Memory B cell (primary cell): ENCODE measurements around the gene TTC29.

Experiments used
- ATAC-seq: fragments of 150-1000 bp; cut with Tn5 transposase; 2 replicates; pipeline ENCODE4 v1.10.0; 2021; ENCODE audit warnings: low read depth, mild to moderate bottlenecking, moderate library complexity
- DNase-seq, 2 donors: peaks; one replicate each; pipeline ENCODE4 v3.0.0; 2022; ENCODE audit warnings: low spot score in 2 of 2
- H3K27ac Mint-ChIP-seq: one replicate; pipeline ENCODE4 v1.8.0; 2022; ENCODE audit warnings: mild to moderate bottlenecking, moderate library complexity, mixed read lengths
- H3K27me3 Mint-ChIP-seq: one replicate; pipeline ENCODE4 v1.8.0; 2022; ENCODE audit warnings: mixed read lengths
- H3K36me3 Mint-ChIP-seq: one replicate; pipeline ENCODE4 v1.8.0; 2022; ENCODE audit warnings: mild to moderate bottlenecking, mixed read lengths
- H3K4me1 Mint-ChIP-seq: one replicate; pipeline ENCODE4 v1.8.0; 2022; ENCODE audit warnings: mixed read lengths
- H3K4me3 Mint-ChIP-seq: one replicate; pipeline ENCODE4 v1.8.0; 2022; ENCODE audit warnings: mild to moderate bottlenecking, moderate library complexity, mixed read lengths
- H3K9me3 Mint-ChIP-seq: one replicate; pipeline ENCODE4 v1.8.0; 2022; ENCODE audit warnings: mixed read lengths

TTC29 gene

GRCh38 chr4:146932116-146932515 lies 13.5 kb downstream of the TTC29 start:
- Mint-ChIP-seq H3K4me3 (no peak overlapping the region), H3K9me3 (no peaks in the 10 kb centered on the region), H3K36me3 (no peaks in the 10 kb centered on the region), H3K4me1 (no peaks in the 10 kb centered on the region), H3K27me3 (peaks cover 9% of the 10 kb centered on the region), H3K27ac (no peak overlapping the region)
- no peak for DNase-seq
- ATAC-seq: no peak

GRCh38 chr4:146930673-146931072 lies 15.0 kb downstream of the TTC29 start:
- H3K36me3 Mint-ChIP-seq: no peaks in the 10 kb centered on the region
- DNase-seq (no peak), ATAC-seq (no peak)
- no peak overlapping the region for H3K27ac Mint-ChIP-seq
- H3K4me1 Mint-ChIP-seq: no peaks in the 10 kb centered on the region
- H3K27me3 Mint-ChIP-seq: peaks cover 10% of the 10 kb centered on the region
- no peak overlapping the region for H3K4me3 Mint-ChIP-seq
- H3K9me3 Mint-ChIP-seq: no peaks in the 10 kb centered on the region

- Mint-ChIP-seq H3K9me3 (no peaks in the 10 kb centered on the region), H3K27ac (no peak overlapping the region), H3K27me3 (peaks cover 4% of the 10 kb centered on the region), H3K36me3 (no peaks in the 10 kb centered on the region), H3K4me1 (no peaks in the 10 kb centered on the region), H3K4me3 (no peak overlapping the region)
- ATAC-seq (no peak), DNase-seq (no peak)
These were observed 18.0 kb downstream of the TTC29 start for GRCh38 chr4:146927695-146928094.

- Mint-ChIP-seq H3K4me3 (no peak overlapping the region), H3K36me3 (no peaks in the 10 kb centered on the region), H3K4me1 (no peaks in the 10 kb centered on the region), H3K9me3 (no peaks in the 10 kb centered on the region), H3K27ac (no peak overlapping the region), H3K27me3 (peaks cover 4% of the 10 kb centered on the region)
- ATAC-seq: no peak
- DNase-seq: no peak
These were observed 29.1 kb downstream of the TTC29 start for GRCh38 chr4:146916479-146917076.

- H3K27me3 Mint-ChIP-seq: peaks cover 8% of the 10 kb centered on the region
- no peaks in the 10 kb centered on the region for H3K4me1 Mint-ChIP-seq
These were observed 30.5 kb downstream of the TTC29 start for GRCh38 chr4:146915132-146915531.

GRCh38 chr4:146900295-146900694 lies 45.4 kb downstream of the TTC29 start:
- no peaks in the 10 kb centered on the region for H3K36me3 Mint-ChIP-seq
- no peak for ATAC-seq
- H3K27ac Mint-ChIP-seq: no peak overlapping the region
- peaks cover 12% of the 10 kb centered on the region for H3K27me3 Mint-ChIP-seq
- H3K4me1 Mint-ChIP-seq: no peaks in the 10 kb centered on the region
- DNase-seq: no peak
- H3K4me3 Mint-ChIP-seq: no peak overlapping the region
- H3K9me3 Mint-ChIP-seq: no peaks in the 10 kb centered on the region

More at GRCh38 chr4:146915132-146915531, 30.5 kb downstream of the TTC29 start:
- no peaks in the 10 kb centered on the region for H3K9me3 Mint-ChIP-seq
- DNase-seq (no peak), ATAC-seq (no peak)
- no peak overlapping the region for H3K27ac Mint-ChIP-seq
- H3K4me3 Mint-ChIP-seq: no peak overlapping the region
- no peaks in the 10 kb centered on the region for H3K36me3 Mint-ChIP-seq

- Mint-ChIP-seq H3K36me3 (no peaks in the 10 kb centered on the region), H3K27ac (no peak overlapping the region), H3K27me3 (peaks cover 8% of the 10 kb centered on the region), H3K4me3 (no peak overlapping the region), H3K9me3 (peaks cover 6% of the 10 kb centered on the region), H3K4me1 (no peaks in the 10 kb centered on the region)
- no peak for DNase-seq
- no peak for ATAC-seq
These were observed 55.4 kb downstream of the TTC29 start for GRCh38 chr4:146890301-146890700.

GRCh38 chr4:146883070-146883469 lies 62.6 kb downstream of the TTC29 start:
- no peak overlapping the region for H3K27ac Mint-ChIP-seq
- DNase-seq: no peak

GRCh38 chr4:146857298-146857697 lies 88.4 kb downstream of the TTC29 start:
- Mint-ChIP-seq H3K36me3 (no peaks in the 10 kb centered on the region), H3K27ac (no peak overlapping the region), H3K4me3 (no peak overlapping the region), H3K9me3 (no peaks in the 10 kb centered on the region), H3K27me3 (peaks cover 6% of the 10 kb centered on the region), H3K4me1 (no peaks in the 10 kb centered on the region)
- DNase-seq (no peak), ATAC-seq (no peak)

More at GRCh38 chr4:146883070-146883469, 62.6 kb downstream of the TTC29 start:
- Mint-ChIP-seq H3K4me3 (no peak overlapping the region), H3K27me3 (no peaks in the 10 kb centered on the region), H3K36me3 (no peaks in the 10 kb centered on the region), H3K9me3 (peaks cover 4% of the 10 kb centered on the region), H3K4me1 (no peaks in the 10 kb centered on the region)
- ATAC-seq: no peak

GRCh38 chr4:146855761-146856160 lies 89.9 kb downstream of the TTC29 start:
- H3K4me3 Mint-ChIP-seq: no peak overlapping the region
- peaks cover 6% of the 10 kb centered on the region for H3K27me3 Mint-ChIP-seq
- no peaks in the 10 kb centered on the region for H3K36me3 Mint-ChIP-seq
- no peak overlapping the region for H3K27ac Mint-ChIP-seq
- no peaks in the 10 kb centered on the region for H3K9me3 Mint-ChIP-seq
- ATAC-seq: no peak
- H3K4me1 Mint-ChIP-seq: no peaks in the 10 kb centered on the region
- no peak for DNase-seq

- no peak for DNase-seq
- no peaks in the 10 kb centered on the region for H3K36me3 Mint-ChIP-seq
- H3K9me3 Mint-ChIP-seq: no peaks in the 10 kb centered on the region
- H3K27ac Mint-ChIP-seq: no peak overlapping the region
- H3K4me1 Mint-ChIP-seq: no peaks in the 10 kb centered on the region
- ATAC-seq: no peak
- H3K4me3 Mint-ChIP-seq: no peak overlapping the region
- peaks cover 8% of the 10 kb centered on the region for H3K27me3 Mint-ChIP-seq
These were observed 93.3 kb downstream of the TTC29 start for GRCh38 chr4:146852360-146852759.

- Mint-ChIP-seq H3K9me3 (peaks cover 2% of the 10 kb centered on the region), H3K27ac (no peak overlapping the region), H3K4me3 (no peak overlapping the region), H3K27me3 (peaks cover 6% of the 10 kb centered on the region), H3K4me1 (no peaks in the 10 kb centered on the region), H3K36me3 (no peaks in the 10 kb centered on the region)
- DNase-seq: no peak
- no peak for ATAC-seq
These were observed 98.3 kb downstream of the TTC29 start for GRCh38 chr4:146847345-146847744.

GRCh38 chr4:146846882-146847281 lies 98.8 kb downstream of the TTC29 start:
- DNase-seq (no peak), ATAC-seq (no peak)
- Mint-ChIP-seq H3K4me1 (no peaks in the 10 kb centered on the region), H3K27me3 (peaks cover 6% of the 10 kb centered on the region), H3K36me3 (no peaks in the 10 kb centered on the region), H3K4me3 (no peak overlapping the region), H3K27ac (no peak overlapping the region), H3K9me3 (peaks cover 2% of the 10 kb centered on the region)

- Mint-ChIP-seq H3K4me1 (no peaks in the 10 kb centered on the region), H3K36me3 (no peaks in the 10 kb centered on the region), H3K4me3 (no peak overlapping the region), H3K9me3 (peaks cover 2% of the 10 kb centered on the region), H3K27me3 (peaks cover 5% of the 10 kb centered on the region), H3K27ac (no peak overlapping the region)
- DNase-seq: no peak
- no peak for ATAC-seq
These were observed 100.9 kb downstream of the TTC29 start for GRCh38 chr4:146844761-146845160.

GRCh38 chr4:146842876-146843275 lies 102.8 kb downstream of the TTC29 start:
- no peak for ATAC-seq
- H3K4me1 Mint-ChIP-seq: no peaks in the 10 kb centered on the region
- no peak overlapping the region for H3K4me3 Mint-ChIP-seq
- no peak for DNase-seq
- H3K36me3 Mint-ChIP-seq: no peaks in the 10 kb centered on the region
- peaks cover 5% of the 10 kb centered on the region for H3K27me3 Mint-ChIP-seq
- no peak overlapping the region for H3K27ac Mint-ChIP-seq
- peaks cover 2% of the 10 kb centered on the region for H3K9me3 Mint-ChIP-seq
